NCI-H2171 treated with DMSO at 0.1 percent for 48 hours (cell line): ENCODE data around the gene SNX13.
A peak's percentile ranks its signal among the peaks of the same experiment; 100 is the strongest.

Source experiments
- DNase-seq: peaks from one replicate; lab custom pipeline; 2025; lab: John Stamatoyannopoulos, UW

The SNX13 gene

DNA sequence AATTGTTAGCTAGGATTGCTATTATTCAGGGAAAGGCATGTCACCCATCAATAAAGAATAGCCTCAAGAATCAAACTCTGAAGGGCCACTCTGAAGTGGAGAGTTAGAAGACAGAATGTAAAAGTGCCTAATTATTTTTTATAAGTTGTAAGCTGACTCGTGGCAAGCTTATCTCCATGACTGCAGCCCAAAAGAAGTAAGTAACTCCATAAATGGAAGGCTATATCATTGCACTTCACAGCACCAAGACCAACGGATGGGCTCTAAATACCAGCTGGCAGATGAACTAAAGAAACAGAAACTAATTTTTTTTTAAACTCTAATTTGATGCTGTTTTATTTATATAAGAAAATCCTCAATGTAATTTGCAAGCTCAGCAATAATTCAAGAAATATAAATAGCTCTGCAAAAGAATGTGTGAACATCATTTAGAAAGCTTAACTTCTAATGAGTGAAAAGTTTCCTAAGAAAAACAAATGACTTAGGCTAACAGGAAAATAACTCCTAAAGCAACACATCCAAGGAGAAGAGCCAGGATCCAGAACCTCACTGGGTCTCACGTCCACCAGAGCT lies 165.5 kb downstream of the SNX13 start:
- DNase-seq = no peak

DNA sequence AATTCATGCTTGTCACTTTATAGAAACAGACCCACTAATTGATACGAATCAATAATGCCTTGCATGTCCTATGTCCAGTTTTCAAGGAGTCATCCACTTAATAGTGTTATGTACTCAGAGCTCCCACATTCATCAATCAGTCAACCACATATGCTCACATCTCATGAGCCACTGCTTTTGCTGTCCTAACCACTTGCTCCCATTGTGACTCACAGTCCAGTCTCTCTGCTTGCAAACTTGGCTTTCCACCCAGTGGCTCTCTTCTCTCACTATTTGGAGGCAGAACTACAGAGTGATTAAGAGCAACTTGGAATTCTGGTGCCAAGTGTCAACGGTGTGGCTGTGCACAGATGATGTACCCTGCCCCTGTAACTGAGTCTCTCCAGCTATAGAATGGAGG lies 166.0 kb downstream of the SNX13 start:
- no peak for DNase-seq

DNA sequence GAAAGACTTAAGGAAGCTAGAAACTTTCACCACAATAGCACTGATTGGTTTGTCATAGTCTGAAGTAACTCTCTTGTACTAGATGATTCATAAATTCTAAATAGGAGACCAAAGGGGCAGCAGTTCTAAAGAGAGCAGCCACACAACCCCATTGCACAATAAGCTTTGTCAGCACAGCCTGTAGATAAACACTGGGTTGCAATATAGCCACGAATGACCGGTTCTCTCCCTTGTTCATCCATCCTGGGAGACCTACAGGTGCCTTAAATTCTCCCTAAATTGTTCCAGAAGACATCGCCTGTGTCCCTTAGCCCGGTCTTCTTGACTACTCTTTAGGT lies 167.0 kb downstream of the SNX13 start:
- DNase-seq = no peak

DNA sequence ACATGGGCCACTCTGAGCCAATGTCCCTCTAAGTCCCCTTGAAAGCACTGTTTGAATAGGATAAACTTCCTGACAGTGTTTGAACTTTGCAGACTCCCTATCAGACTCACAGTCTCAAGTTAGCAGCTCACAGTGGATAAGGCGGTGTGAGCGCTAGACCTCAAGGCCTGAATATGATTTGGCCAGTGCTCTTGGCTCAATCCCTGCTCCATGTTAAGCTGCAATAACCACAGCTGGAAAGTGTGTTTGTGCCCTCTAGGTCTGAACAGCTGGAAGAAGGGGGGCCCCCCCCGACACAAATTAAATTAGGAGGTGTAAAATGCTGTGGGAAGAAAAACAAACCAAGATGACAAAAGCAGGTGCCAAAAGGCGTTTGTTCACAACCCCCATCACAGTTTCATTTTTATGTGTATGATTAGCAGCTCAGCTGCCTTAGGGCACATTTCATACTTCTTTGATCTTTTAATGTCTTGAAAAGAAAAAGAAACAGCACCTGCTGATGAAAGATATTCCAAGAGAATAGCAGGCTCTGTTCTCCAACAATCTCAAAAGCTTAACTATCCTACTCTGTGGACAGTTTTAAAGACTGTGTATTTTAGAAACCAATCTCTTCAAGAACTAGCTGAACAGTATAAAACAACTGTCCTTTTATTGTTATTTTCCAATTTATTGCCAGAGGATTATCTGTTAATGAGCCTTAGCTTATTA lies 167.6 kb downstream of the SNX13 start:
- DNase-seq = no peak

DNA sequence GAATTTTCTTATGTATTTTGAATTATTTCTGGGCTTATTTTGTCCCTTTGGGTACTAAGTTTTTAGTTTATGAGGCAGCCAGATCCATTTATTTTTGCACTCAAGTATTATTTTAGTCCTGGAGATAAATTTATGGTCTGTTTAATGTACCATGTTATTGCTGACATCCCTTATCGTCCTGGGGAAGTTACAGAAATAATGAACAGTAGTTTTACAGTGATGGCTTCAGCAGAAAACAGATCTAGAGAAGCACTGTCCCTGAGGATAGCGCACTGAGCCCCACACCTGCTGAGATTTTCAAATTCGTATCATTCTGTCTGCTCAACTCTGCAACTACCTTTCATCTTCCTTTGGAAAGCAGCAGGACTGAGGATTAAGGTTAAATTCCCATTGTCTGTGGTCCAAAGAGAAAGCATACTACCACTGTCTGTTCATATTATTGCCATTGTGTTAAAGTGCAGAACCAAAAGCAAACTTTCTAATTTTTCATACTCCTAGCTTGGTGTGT lies 168.3 kb downstream of the SNX13 start:
- no peak for DNase-seq

DNA sequence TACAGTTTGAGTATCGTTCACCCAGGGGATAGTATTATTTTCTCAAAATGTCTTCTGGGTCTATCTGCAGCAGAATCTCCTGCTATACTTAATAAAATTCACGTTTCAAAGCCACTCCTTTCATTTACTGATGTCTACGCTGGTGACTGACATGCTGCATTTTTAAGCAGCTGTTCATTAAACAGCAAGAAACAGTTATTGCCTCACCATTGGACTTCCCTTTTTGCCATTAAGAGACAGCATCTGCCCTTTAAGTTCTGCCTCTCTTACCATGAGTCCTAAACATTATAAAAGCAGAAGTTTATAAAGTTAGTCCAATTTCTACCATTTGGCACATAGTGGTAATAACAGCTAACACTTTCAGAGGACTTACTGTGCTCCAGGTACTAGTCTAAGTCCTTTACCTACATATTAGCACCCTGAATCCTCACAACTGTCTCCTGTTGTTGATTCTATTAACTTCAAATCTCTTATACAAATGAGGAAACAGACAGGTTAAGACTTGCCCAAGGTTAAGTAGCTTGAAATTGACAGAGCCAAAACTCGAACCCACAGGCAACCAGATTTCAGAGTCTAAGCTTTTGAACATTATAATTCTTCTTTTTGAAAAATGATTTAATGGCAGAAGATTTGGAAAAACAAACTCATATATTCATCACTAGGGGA lies 169.5 kb downstream of the SNX13 start:
- DNase-seq = peak; percentile 71

DNA sequence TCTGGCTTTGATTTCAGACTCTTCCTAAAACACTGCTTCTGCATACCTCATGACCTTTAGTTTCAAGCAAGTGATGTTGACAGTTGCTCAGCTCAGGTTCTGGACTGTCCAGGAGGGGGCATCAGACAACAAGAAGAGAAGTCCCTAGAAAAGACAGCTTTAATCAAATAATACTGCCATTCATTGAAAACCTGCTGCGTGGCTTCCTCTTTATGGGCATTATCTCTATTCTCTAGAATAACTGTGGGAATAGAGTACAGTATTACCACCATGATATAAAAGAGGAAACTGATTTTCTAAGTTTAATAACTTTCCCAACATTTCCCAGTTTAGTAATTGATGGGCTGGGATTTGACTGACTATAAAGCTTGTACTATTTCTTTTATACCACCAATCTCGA lies 170.4 kb downstream of the SNX13 start:
- peak; percentile 72 for DNase-seq

DNA sequence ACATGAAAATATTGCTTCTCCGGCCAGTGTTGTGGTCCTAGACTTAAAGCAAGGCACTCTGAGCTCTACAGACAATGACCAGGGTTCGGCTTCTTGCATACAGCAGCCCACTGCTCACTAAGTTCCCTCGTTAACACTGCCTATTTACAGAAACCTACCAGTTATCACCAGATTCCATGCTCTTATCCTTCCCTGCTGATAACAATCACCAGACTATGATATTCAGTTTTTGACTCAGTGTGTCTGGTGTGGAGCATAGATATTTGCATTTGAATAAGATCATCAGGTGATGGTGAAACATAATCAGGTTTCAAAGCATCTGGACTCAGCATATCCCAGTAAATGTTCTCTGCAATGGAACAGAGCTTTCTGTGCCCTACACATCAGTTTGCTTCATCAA lies 182.3 kb downstream of the SNX13 start:
- peak; percentile 48 for DNase-seq

DNA sequence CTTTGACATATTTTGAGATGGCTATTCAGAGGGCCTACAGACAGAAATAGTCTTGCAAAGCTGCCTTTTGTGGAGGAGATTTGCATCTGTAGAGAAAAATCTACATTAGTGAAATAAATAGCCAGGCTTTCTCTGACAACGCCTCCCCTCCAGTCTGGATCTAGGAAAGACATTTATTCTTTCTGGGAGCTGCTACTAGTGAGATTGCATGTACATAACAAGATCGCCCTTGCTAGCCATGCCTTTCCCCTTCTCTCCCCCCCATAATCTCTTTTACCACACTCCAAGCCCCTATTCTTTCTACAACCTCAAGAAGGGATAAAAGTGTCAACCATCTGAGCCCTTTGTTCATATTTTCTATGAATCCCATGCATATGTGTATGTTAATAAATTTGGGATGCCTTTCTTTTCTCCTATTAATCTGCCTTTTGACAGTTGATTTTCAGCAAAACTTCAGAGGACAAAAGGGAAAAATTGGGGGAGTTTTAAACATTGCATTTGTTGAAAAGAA lies 194.2 kb downstream of the SNX13 start:
- DNase-seq = no peak

DNA sequence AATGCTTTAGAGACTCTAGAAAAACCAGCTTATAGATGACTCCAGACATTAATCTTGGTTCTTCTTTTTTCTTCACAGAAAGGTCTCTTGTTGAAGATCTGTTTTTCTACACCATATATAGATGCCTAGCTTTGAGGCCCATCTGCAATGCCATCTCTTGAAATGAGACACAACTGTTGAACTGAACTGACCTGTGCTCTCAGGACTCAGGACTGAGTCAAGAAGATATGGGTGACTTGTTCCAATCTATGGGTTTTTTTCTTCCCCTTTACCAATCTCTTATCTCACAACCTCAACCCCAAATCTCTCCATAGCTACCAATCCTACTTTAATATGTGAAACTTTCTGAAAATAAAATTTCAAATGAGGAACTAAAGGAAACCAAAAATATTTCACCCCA lies 194.7 kb downstream of the SNX13 start:
- no peak for DNase-seq

DNA sequence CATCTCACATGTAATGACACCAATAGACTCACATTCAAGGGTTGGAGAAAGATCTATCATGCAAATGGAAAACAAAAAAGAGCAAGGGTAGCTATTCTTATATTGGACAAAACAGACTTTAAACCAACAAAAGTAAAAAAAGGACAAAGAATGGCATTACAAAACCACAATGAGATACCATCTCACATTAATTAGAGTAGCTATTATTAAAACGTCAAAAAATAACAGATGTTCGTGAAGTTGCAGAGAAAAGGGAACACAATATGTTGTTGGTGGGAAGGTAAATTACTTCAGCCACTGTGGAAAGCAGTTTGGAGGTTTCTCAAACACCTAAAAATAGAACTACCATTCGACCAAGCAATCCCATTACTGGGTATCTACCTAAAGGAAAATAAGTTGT lies 197.0 kb downstream of the SNX13 start:
- DNase-seq = peak; percentile 64

DNA sequence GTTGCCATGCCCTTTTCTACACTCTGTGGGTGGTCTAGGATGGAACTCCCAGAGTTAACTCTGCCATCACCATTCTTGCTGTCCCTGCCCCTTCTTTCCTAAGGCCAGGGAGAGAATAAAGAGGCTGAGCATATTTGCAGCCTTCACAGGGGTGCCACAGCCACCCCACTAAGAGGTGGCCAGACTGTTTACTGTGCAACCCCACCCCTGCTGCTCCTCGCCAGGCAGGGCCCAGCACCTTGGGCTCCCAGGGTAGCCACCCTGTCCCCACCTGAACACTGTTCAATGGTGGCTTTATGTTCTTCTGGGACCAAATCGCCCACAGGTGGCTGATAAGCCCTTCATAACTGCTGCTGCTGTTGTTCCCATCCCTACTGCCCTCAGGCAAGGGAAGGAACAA lies 198.9 kb downstream of the SNX13 start:
- DNase-seq = no peak
